C4-2B (cell line): ENCODE data around the gene SUSD4.

Experiments used
- H3K27ac ChIP-seq: fragments of 450-650 bp; 2 replicates; pipeline ENCODE4 v1.5.1; 2017
- CTCF ChIP-seq: fragments of 450-650 bp; conservative IDR thresholded peaks from 2 replicates; pipeline ENCODE4 v1.5.1; 2017; ENCODE audit warnings: mild to moderate bottlenecking
- ZFX ChIP-seq: fragments of 450-650 bp; IDR thresholded peaks from 2 replicates; pipeline ENCODE4 v1.6.1; 2017

Gene SUSD4

GRCh38 chr1:223189903-223190724 lies 173.9 kb downstream of the SUSD4 start:
- H3K27ac ChIP-seq, result no peak overlapping the region

GRCh38 chr1:223189525-223189902 lies 174.5 kb downstream of the SUSD4 start:
- H3K27ac ChIP-seq, result no peak overlapping the region
- no peak for TF ChIP-seq ZFX
- TF ChIP-seq CTCF, result no peak

More at GRCh38 chr1:223189903-223190724, 173.9 kb downstream of the SUSD4 start:
- TF ChIP-seq ZFX (no peak), CTCF (no peak)

DNA sequence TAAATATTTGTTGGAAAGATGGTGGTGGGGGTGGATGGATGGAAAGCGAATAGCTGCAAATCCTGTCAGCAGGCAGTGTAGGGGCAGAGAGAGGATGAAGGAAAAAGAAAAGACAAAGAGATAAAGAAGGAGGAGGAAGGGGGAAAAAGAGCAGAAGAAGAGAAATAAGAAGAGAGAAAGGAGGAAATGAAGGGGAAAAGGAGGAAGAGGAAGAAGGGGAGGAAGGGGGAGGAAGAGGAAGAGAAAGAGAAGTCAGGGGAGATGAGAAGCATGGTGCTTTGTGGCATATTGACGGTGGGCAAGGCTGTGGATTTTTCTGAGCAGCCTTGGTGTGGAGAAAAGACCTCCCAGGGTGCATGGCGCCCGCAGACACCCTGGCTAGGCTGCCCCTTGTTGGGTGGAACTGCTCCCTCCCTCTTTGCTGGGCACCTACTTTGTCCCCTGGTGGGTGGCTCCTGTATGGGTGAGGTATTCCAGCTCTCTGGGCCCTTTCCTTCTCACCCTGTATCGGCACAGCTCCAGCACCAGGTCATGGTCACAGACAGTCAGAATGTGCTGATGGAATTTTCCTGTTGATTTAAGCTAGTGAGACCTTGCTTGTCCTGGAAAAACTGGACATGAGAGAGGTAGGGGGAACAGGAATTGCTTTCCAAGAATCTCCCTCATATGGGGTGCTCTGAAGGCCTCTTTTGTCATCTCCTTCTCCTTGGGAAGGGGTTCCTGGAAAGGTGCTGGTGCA lies 175.2 kb downstream of the SUSD4 start:
- TF ChIP-seq ZFX, result no peak
- TF ChIP-seq CTCF, result no peak
- no peak overlapping the region for H3K27ac ChIP-seq

GRCh38 chr1:223186800-223187199 lies 177.2 kb downstream of the SUSD4 start:
- TF ChIP-seq CTCF (no peak), ZFX (no peak)
- no peak overlapping the region for H3K27ac ChIP-seq

GRCh38 chr1:223183268-223183862 lies 180.6 kb downstream of the SUSD4 start:
- TF ChIP-seq CTCF (no peak), ZFX (no peak)

GRCh38 chr1:223180731-223181321 lies 183.2 kb downstream of the SUSD4 start:
- H3K27ac ChIP-seq, result no peak overlapping the region
- no peak for TF ChIP-seq ZFX
- no peak for TF ChIP-seq CTCF

More at GRCh38 chr1:223183268-223183862, 180.6 kb downstream of the SUSD4 start:
- no peak overlapping the region for H3K27ac ChIP-seq

- TF ChIP-seq CTCF (no peak), ZFX (no peak)
- H3K27ac ChIP-seq, result no peak overlapping the region
Observed at GRCh38 chr1:223179786-223180185, 184.2 kb downstream of the SUSD4 start.
